Measurements from ENCODE around the gene IFIH1.

- TF ChIP-seq, protein P1, sequence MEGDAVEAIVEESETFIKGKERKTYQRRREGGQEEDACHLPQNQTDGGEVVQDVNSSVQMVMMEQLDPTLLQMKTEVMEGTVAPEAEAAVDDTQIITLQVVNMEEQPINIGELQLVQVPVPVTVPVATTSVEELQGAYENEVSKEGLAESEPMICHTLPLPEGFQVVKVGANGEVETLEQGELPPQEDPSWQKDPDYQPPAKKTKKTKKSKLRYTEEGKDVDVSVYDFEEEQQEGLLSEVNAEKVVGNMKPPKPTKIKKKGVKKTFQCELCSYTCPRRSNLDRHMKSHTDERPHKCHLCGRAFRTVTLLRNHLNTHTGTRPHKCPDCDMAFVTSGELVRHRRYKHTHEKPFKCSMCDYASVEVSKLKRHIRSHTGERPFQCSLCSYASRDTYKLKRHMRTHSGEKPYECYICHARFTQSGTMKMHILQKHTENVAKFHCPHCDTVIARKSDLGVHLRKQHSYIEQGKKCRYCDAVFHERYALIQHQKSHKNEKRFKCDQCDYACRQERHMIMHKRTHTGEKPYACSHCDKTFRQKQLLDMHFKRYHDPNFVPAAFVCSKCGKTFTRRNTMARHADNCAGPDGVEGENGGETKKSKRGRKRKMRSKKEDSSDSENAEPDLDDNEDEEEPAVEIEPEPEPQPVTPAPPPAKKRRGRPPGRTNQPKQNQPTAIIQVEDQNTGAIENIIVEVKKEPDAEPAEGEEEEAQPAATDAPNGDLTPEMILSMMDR (conservative IDR thresholded peaks at IDR 0.05; ENCODE audit: low read length): no peak
- TF ChIP-seq EZH2phosphoT487 (IDR thresholded peaks at IDR 0.05; ENCODE audit: borderline replicate concordance): no peak
Observed at GRCh38 chr2:162327806-162328205, 9.3 kb upstream of the IFIH1 start.
